Pancreas (tissue), 10 donors: ENCODE data around the gene PRTG. TPM values are rescaled to one million over a fixed set of nuclear protein-coding genes. Genes with fewer than 3 reads are reported as not detected.
A peak's percentile ranks its signal among the peaks of the same experiment; 100 is the strongest.

Source experiments
- ATAC-seq, 4 donors: fragments of 200-7000 bp; cut with Tn5 transposase; one replicate each; pipeline versions ENCODE4 v1.8.0 to v1.9.1; 2020; ENCODE audit warnings: mild to moderate bottlenecking in 4 of 4, moderate library complexity in 4 of 4
- DNase-seq, 6 donors: peaks; one replicate each; pipeline ENCODE4 v3.0.0-alpha.2; 2020
- FAIRE-seq: peaks from 2 replicates; lab custom pipeline; 2012; peaks lifted over from hg19 to GRCh38; lab: Jason Lieb, UNC
- H3K27ac ChIP-seq, 4 donors: fragments of 200-600 bp; sonication (generic); 1 replicate in 3 of 4; 2 replicates in 1 of 4; pipeline versions ENCODE4 v1.5.0 to v1.8.0; 2020
- H3K27me3 ChIP-seq, 4 donors: fragments of 200-600 bp; one replicate each; pipeline ENCODE4 v1.8.0; 2021
- H3K36me3 ChIP-seq, 3 donors: fragments of 200-600 bp; sonication (generic) in 1 of 3; one replicate each; pipeline versions ENCODE4 v1.5.0 to v1.8.0; 2020 to 2021
- H3K4me1 ChIP-seq, 3 donors: fragments of 200-600 bp; one replicate each; pipeline ENCODE4 v1.8.0; 2021
- H3K4me3 ChIP-seq, 4 donors: fragments of 200-600 bp; sonication (generic) in 2 of 4; one replicate each; pipeline versions ENCODE4 v1.5.0 to v1.8.0; 2020 to 2021
- H3K9me3 ChIP-seq, 4 donors: fragments of 200-600 bp; one replicate each; pipeline ENCODE4 v1.8.0; 2021
- WGBS, 2 donors: extraction: QIAGEN DNeasy Blood & Tissue Kit; methylation state at CpG; one replicate each; pipeline ENCODE4 v1.1.7; 2013; 5-methylcytosine and 5-hydroxymethylcytosine counted together
- intact Hi-C, 3 donors: fragments of 100-400 bp; cut with DNase I; formaldehyde crosslinking; loops; one replicate each; pipeline versions ENCODE4 v1.11.1 to v1.14.2; 2022
- polyA plus RNA-seq, 2 donors: library from polyadenylated mRNA; stranded (reverse); fragments of 200-250 nt; gene quantifications; one replicate each; pipeline ENCODE4 v1.2.3, GENCODE V29; 2013
- total RNA-seq, 6 donors: library from RNA; stranded (reverse); fragmentation: NEBNext Ultra II Directional in 4 of 6; extraction: Animal tissue kit (Norgen Biotek cat#: 25700) in 4 of 6; gene quantifications; one replicate each; pipeline versions ENCODE4 v1.2.1 to v1.2.4, GENCODE V29; 2021 to 2023
- TF ChIP-seq, protein P1 (sequence below), 4 donors: fragments of 200-600 bp; sonication (generic) in 3 of 4; IDR thresholded peaks; one replicate each; pipeline versions ENCODE4 v1.5.0 to v1.8.0; 2021; ENCODE audit warnings: antibody characterized with exemption in 4 of 4
- donor health status: healthy with polysubstance abuse.
- donor health status: DM: no; HTN: no; CAD: no; lungs with moderate emphysema.
- donor health status: DM: no; HTN: no; CAD: no.
- donor health status: control.
- donor health status: control.
- donor health status: Bipolar disorder and iron deficiency.
- donor health status: DM: yes; HTN: yes; CAD: no.
- donor health status: DM: no; HTN: no; CAD: no.
- donor health status: DM: no; HTN: no; CAD: no.
- donor health status: DM: yes; HTN: yes; CAD: no.

Gene PRTG
- total and polyA plus RNA-seq, 8 donors: 0.05 to 0.35 (median 0.22) TPM

DNA sequence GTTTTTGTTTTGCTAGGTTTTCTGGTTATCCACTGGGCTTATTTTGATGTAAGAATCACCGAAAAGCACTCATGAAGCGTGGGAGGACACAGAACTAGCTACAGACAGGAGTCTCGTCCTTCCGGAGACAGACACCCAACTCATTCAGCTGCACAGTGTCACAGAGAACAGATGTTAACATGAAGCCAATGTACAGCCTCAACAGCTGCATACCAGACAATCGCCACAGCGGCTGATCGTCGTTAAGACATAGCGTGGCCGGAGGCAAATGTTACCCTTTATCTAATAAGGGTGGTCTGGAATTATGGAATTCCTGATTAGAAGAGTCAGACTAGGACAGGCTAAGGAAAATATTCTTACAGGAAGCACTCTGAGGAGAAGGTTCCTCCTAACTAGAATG lies 153.7 kb downstream of the PRTG start:
- Histone ChIP-seq H3K27ac (no peak overlapping the region), H3K9me3 (no peaks in the 10 kb centered on the region), H3K4me3 (no peak overlapping the region), H3K27me3 (no peaks in the 10 kb centered on the region), H3K4me1 (no peaks in the 10 kb centered on the region), H3K36me3 (no peaks in the 10 kb centered on the region)
- ATAC-seq (no peak), FAIRE-seq (no peak), DNase-seq (no peak)
- TF ChIP-seq, protein P1, sequence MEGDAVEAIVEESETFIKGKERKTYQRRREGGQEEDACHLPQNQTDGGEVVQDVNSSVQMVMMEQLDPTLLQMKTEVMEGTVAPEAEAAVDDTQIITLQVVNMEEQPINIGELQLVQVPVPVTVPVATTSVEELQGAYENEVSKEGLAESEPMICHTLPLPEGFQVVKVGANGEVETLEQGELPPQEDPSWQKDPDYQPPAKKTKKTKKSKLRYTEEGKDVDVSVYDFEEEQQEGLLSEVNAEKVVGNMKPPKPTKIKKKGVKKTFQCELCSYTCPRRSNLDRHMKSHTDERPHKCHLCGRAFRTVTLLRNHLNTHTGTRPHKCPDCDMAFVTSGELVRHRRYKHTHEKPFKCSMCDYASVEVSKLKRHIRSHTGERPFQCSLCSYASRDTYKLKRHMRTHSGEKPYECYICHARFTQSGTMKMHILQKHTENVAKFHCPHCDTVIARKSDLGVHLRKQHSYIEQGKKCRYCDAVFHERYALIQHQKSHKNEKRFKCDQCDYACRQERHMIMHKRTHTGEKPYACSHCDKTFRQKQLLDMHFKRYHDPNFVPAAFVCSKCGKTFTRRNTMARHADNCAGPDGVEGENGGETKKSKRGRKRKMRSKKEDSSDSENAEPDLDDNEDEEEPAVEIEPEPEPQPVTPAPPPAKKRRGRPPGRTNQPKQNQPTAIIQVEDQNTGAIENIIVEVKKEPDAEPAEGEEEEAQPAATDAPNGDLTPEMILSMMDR (IDR thresholded peaks at IDR 0.05): no peak
- 92 to 94% methylated on average over 10 of the region's 10 CpGs for WGBS, 2 donors
- intact Hi-C loops: no loop called here

DNA sequence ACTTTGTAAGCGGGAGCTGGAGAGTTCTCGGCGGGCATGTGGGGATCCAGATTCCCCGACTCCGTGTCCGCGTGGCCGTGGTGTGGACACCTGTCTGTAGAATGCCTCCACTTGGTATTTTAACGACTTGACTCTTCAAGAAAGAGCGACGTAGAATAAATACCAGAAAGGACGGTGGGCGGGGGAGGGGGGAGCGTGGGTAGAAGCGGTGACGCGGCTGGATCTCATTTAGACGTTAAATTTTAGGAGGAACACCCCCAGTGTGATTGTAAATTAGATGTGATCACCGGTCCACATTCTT lies 154.2 kb downstream of the PRTG start:
- H3K4me1 ChIP-seq: no peaks in the 10 kb centered on the region
- WGBS, 2 donors: 12 to 16% methylated on average over 19 of the region's 19 CpGs
- no peak for FAIRE-seq
- no peaks in the 10 kb centered on the region for H3K9me3 ChIP-seq
- no peak overlapping the region for H3K27ac ChIP-seq
- TF ChIP-seq, protein P1 (IDR thresholded peaks at IDR 0.05): no peak
- ATAC-seq: no peak
- H3K36me3 ChIP-seq: no peaks in the 10 kb centered on the region
- no peaks in the 10 kb centered on the region for H3K27me3 ChIP-seq
- peak overlapping the region in 3 of 4 donors; percentile 27 to 65 (median 57) for H3K4me3 ChIP-seq
- intact Hi-C loops: no loop called here
- peak in 1 of 6 donors; percentile 2 for DNase-seq

DNA sequence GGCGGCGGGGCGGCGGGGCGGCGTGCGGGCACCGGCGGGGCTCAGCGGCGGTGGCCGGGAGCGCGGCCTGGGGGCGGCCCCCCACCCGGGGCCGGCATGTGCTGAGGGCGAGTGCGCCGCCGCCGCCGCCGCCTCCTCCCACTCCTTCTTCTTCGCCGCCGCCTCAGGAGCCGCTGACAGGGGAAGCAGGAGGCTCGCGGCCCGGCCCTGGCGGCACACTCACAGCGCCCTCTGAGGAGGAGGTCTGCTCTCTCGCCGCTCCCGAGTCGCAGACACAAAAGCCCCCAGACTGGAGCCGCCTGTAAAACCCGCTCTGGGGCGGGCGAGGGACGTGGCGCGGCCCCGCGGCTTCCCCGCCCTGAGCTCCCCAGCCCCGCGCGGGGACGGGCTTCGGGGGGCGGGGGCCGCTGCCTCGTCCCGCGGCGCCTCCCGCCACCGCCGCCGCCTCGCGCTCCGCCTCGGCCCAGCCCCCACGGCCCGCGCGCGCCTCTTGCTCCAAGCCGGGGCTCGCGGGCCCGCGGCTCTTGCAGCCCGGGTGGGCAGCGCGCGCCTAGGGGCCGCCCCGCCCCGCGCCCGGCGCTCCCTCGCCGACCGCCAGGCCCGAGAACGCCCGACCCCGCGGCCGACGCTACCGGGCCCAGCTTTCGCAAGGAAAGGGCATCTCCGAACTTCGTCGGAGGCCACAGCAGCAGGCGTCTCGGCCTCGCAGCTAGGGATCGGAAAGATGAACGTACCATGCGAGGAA lies 154.7 kb downstream of the PRTG start, which contains the start of gene PYGO1:
Gene PYGO1, minus strand, starts transcription at position 276 of the 745 bp plus-strand sequence. CDS start 462 bp downstream, outside the sequence.
- ATAC-seq: peak; percentile 73 to 89 (median 88)
- peak; percentile 42 to 85 (median 61) for DNase-seq
- H3K4me3 ChIP-seq: peak within 1 kb of the TSS; percentile 53 to 65 (median 58)
- intact Hi-C loops: no loop called here
- no peaks in the 10 kb centered on the region for H3K36me3 ChIP-seq
- peak within 1 kb of the TSS in 1 of 4 donors; percentile 60 for H3K27ac ChIP-seq
- FAIRE-seq: no peak
- no peaks in the 10 kb centered on the region for H3K27me3 ChIP-seq
- 0 to 1% methylated on average over 40 to 107 of the region's 107 CpGs for WGBS, 2 donors
- no peaks in the 10 kb centered on the region for H3K9me3 ChIP-seq
- H3K4me1 ChIP-seq: no peaks in the 10 kb centered on the region
- TF ChIP-seq, protein P1 (IDR thresholded peaks at IDR 0.05): no peak

DNA sequence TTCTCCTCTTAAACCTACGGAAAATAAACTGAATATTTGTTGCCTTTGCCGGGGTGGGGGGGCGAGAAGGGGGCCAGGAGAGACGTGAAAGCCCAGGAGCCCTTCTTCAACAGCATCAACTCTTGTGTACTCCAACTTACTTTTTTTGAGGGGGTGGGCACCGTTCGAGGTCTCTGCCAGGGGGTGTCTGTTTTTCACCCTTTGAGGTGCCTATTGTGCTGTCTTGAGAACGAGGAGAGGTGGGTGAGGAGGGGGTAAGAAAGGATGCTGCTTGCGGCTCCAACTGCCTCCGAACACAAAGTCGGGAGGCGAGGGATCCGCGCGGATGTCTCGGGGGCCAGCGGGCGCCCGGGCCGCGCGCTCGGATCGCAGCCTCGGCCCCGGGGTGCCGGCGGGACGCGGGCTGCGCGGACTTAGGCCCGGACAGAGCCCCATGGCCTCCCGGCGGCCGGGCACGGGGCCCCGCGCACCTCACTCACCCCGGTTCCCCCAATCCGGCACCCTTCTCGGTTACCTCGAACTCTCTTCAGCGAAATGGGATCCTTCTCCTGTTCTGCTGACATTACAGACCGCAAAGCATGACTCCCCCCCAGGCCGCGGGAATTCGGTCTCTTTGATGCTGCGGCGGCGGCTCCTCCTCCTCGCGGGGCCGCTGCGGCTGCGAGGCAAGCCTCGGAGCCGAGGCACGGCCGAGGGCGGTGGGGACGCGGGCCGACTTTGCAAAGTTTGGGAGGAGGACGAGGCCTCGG lies 155.5 kb downstream of the PRTG start:
- 5 to 7% methylated on average over 59 to 65 of the region's 65 CpGs for WGBS, 2 donors
- TF ChIP-seq, protein P1 (IDR thresholded peaks at IDR 0.05): no peak
- no peaks in the 10 kb centered on the region for H3K9me3 ChIP-seq
- no peaks in the 10 kb centered on the region for H3K27me3 ChIP-seq
- H3K27ac ChIP-seq: no peak overlapping the region
- peak in 3 of 6 donors; percentile 29 to 48 (median 38) for DNase-seq
- H3K36me3 ChIP-seq: no peaks in the 10 kb centered on the region
- intact Hi-C loops: no loop called here
- no peak for FAIRE-seq
- ATAC-seq: peak; percentile 55 to 71 (median 63)
- H3K4me3 ChIP-seq: peak overlapping the region; percentile 53 to 65 (median 58)
- no peaks in the 10 kb centered on the region for H3K4me1 ChIP-seq
